Panc1 (cell line): Measurements from ENCODE around the gene ZNF319. TPM values are rescaled to one million over a fixed set of nuclear protein-coding genes. Genes with fewer than 3 reads are reported as not detected.
A peak's percentile ranks its signal among the peaks of the same experiment; 100 is the strongest.
"Not testable (repeated sequence)": the region's sequence is repeated elsewhere in the genome, so short reads cannot be mapped to it uniquely, and the experiment has no call there.

ENCODE experiments used
- ATAC-seq: fragments of 200-7000 bp; cut with Tn5 transposase; 2 replicates; pipeline ENCODE4 v1.9.1; 2020; ENCODE audit warnings: mild to moderate bottlenecking, moderate library complexity
- BruUV-seq: library from RNA; stranded (reverse); fragments of 400-500 nt; replicated peaks from 2 replicates; lab custom pipeline; 2021; lab: Mats Ljungman, UMichigan
- CTCF ChIA-PET: fragments of 300-600 bp; sonication (Branson Sonifier 250); formaldehyde crosslinking; loops from one replicate; lab custom pipeline; 2022; ENCODE audit warnings: antibody characterized with exemption; lab: Charles Lee
- POLR2A ChIA-PET: fragments of 300-600 bp; sonication (Branson Sonifier 250); formaldehyde crosslinking; loops from one replicate; lab custom pipeline; 2022; ENCODE audit warnings: antibody characterized with exemption; lab: Charles Lee
- DNase-seq: peaks from one replicate; pipeline ENCODE4 v3.0.0-alpha.2; 2010; ENCODE audit warnings: low read depth, low spot score
- H3K27ac ChIP-seq: 2 replicates; pipeline ENCODE4 v1.5.1; 2011; ENCODE audit warnings: mild to moderate bottlenecking, low read length, inconsistent platforms
- H3K27me3 ChIP-seq: fragments of 200-500 bp; sonication (Bioruptor generic); 2 replicates; pipeline ENCODE4 v1.6.0; 2014; ENCODE audit warnings: low read length, inconsistent platforms; ENCODE audit not compliant: control insufficient read depth, insufficient read depth
- H3K36me3 ChIP-seq: fragments of 200-500 bp; sonication (Bioruptor generic); 2 replicates; pipeline ENCODE4 v1.5.1; 2014; ENCODE audit warnings: inconsistent platforms, mild to moderate bottlenecking, low read length, moderate library complexity; ENCODE audit not compliant: control insufficient read depth, insufficient read depth
- H3K4me1 ChIP-seq: 2 replicates; pipeline ENCODE4 v1.5.1; 2011; ENCODE audit warnings: inconsistent platforms, mild to moderate bottlenecking, low read length, moderate library complexity; ENCODE audit not compliant: control insufficient read depth, insufficient read depth
- H3K4me3 ChIP-seq, 2 experiments: 2 replicates each; pipeline ENCODE4 v1.5.1; 2011 to 2012; ENCODE audit warnings: low read depth in 2 of 2, low read length in 2 of 2, mild to moderate bottlenecking in 2 of 2, inconsistent platforms in 1 of 2, moderate library complexity in 1 of 2
- H3K9me3 ChIP-seq: fragments of 200-500 bp; sonication (Bioruptor generic); 2 replicates; pipeline ENCODE4 v1.5.1; 2014; ENCODE audit warnings: low read depth, mild to moderate bottlenecking, inconsistent platforms, low read length, moderate library complexity; ENCODE audit not compliant: control insufficient read depth, insufficient read depth
- POLR2AphosphoS5 ChIP-seq: IDR thresholded peaks from 2 replicates; pipeline ENCODE4 v1.6.1; 2012; ENCODE audit warnings: mild to moderate bottlenecking, low read depth, low read length, moderate library complexity
- SIN3A ChIP-seq: IDR thresholded peaks from 2 replicates; pipeline ENCODE4 v1.6.1; 2012; ENCODE audit warnings: low read depth, mild to moderate bottlenecking, low read length, moderate library complexity, borderline replicate concordance; ENCODE audit not compliant: insufficient read depth
- TCF7L2 ChIP-seq: IDR thresholded peaks from 2 replicates; pipeline ENCODE4 v1.6.1; 2011; ENCODE audit warnings: mild to moderate bottlenecking, low read depth, low read length, inconsistent platforms
- in situ Hi-C: cut with HindIII; loops from 2 replicates; pipeline ENCODE4 v1.10.0; 2016; ENCODE audit warnings: low sequenced_read_pairs, low pct_unique_long_range_greater_than_20kb
- intact Hi-C: fragments of 100-400 bp; cut with micrococcal nuclease; formaldehyde crosslinking; loops from one replicate; pipeline ENCODE4 v1.10.0; 2022; ENCODE audit not compliant: unreplicated experiment
- total RNA-seq: library from RNA; stranded (reverse); gene quantifications from one replicate; pipeline ENCODE4 v1.2.1, GENCODE V29; 2021; ENCODE audit not compliant: unreplicated experiment
- TF ChIP-seq, protein P1 (sequence below): fragments of 450-650 bp; IDR thresholded peaks from 2 replicates; pipeline ENCODE4 v1.5.1; 2017; ENCODE audit warnings: mild to moderate bottlenecking
- TF ChIP-seq, protein P2 (sequence below), 2 experiments: IDR thresholded peaks; 2 replicates each; pipeline ENCODE4 v1.6.1; 2011 to 2012; ENCODE audit warnings: low read depth in 2 of 2, control low read depth in 1 of 2, low read length in 1 of 2, mild to moderate bottlenecking in 1 of 2, moderate library complexity in 1 of 2; ENCODE audit not compliant: insufficient read depth in 1 of 2

ZNF319 gene
- total RNA-seq, 1 experiment from 2014 or later = 6.5 TPM

DNA sequence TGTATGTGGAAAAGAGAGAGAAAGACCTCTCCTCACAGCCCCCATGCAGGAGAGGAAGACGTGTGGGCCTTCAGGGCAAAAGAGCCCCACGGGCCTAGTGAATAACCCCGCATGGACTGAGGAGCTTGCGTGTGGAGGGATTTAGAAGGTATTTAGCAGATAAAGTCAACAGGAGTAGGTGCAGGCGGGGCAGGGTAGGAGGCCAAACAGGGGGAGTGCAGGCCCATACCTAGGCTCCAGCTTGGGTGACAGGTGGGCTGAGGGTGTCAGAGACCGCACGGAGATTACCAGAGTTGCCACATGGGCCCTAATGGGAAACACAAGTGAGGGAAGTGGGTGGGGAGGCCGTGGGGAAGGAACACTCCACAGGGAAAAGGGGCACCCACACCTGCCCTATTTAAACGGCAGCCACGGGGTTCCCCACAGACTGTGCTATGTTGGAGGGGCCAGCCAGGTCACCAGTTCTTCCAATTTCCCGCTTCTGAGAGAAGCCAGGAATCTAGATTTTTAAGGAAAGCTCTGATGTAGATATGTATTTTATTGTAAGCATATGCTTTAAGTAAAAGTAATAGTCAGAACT lies 21.4 kb downstream of the ZNF319 start:
- no peak overlapping the region for H3K4me3 ChIP-seq
- intact Hi-C loops = no loop called here
- ATAC-seq (no peak), DNase-seq (no peak)
- TF ChIP-seq, protein P1, sequence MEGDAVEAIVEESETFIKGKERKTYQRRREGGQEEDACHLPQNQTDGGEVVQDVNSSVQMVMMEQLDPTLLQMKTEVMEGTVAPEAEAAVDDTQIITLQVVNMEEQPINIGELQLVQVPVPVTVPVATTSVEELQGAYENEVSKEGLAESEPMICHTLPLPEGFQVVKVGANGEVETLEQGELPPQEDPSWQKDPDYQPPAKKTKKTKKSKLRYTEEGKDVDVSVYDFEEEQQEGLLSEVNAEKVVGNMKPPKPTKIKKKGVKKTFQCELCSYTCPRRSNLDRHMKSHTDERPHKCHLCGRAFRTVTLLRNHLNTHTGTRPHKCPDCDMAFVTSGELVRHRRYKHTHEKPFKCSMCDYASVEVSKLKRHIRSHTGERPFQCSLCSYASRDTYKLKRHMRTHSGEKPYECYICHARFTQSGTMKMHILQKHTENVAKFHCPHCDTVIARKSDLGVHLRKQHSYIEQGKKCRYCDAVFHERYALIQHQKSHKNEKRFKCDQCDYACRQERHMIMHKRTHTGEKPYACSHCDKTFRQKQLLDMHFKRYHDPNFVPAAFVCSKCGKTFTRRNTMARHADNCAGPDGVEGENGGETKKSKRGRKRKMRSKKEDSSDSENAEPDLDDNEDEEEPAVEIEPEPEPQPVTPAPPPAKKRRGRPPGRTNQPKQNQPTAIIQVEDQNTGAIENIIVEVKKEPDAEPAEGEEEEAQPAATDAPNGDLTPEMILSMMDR = no peak
- no peak for TF ChIP-seq POLR2AphosphoS5
- TF ChIP-seq SIN3A = no peak
- TF ChIP-seq, protein P2, sequence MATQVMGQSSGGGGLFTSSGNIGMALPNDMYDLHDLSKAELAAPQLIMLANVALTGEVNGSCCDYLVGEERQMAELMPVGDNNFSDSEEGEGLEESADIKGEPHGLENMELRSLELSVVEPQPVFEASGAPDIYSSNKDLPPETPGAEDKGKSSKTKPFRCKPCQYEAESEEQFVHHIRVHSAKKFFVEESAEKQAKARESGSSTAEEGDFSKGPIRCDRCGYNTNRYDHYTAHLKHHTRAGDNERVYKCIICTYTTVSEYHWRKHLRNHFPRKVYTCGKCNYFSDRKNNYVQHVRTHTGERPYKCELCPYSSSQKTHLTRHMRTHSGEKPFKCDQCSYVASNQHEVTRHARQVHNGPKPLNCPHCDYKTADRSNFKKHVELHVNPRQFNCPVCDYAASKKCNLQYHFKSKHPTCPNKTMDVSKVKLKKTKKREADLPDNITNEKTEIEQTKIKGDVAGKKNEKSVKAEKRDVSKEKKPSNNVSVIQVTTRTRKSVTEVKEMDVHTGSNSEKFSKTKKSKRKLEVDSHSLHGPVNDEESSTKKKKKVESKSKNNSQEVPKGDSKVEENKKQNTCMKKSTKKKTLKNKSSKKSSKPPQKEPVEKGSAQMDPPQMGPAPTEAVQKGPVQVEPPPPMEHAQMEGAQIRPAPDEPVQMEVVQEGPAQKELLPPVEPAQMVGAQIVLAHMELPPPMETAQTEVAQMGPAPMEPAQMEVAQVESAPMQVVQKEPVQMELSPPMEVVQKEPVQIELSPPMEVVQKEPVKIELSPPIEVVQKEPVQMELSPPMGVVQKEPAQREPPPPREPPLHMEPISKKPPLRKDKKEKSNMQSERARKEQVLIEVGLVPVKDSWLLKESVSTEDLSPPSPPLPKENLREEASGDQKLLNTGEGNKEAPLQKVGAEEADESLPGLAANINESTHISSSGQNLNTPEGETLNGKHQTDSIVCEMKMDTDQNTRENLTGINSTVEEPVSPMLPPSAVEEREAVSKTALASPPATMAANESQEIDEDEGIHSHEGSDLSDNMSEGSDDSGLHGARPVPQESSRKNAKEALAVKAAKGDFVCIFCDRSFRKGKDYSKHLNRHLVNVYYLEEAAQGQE (IDR thresholded peaks at IDR 0.05; ENCODE audit: insufficient read depth in 1 of 2, low read depth in 2 of 2, low read length in 1 of 2) = no peak
- TF ChIP-seq TCF7L2 = no peak
- no peak overlapping the region for H3K27ac ChIP-seq
- CTCF ChIA-PET = no interaction called here
- H3K9me3 ChIP-seq = no peaks in the 10 kb centered on the region
- no peaks in the 10 kb centered on the region for H3K4me1 ChIP-seq
- no peaks in the 10 kb centered on the region for H3K36me3 ChIP-seq
- POLR2A ChIA-PET = no interaction called here
- in situ Hi-C loops = no loop called here
- H3K27me3 ChIP-seq = no peaks in the 10 kb centered on the region
- no TSS peak for BruUV-seq

DNA sequence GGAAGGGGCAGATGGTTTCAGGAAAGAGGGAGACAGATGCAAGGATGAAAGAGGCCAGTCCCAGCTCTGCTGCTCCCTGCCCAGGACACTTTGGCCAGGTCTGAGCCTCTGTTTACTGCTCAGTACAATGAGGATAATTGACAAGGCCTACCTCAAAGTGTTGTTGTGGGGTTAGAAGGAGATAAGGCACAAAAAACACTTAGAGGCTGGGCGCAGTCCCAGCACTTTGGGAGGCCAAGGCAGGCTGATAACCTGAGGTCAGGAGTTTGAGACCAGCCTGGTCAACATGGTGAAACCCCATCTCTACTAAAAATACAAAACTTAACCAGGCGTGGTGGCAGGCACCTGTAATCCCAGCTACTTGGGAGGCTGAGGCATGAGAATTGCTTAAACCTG lies 22.4 kb downstream of the ZNF319 start:
- H3K27ac ChIP-seq, POLR2A ChIA-PET, H3K27me3 ChIP-seq, in situ Hi-C loops, CTCF ChIA-PET, H3K4me3 ChIP-seq, DNase-seq, H3K4me1 ChIP-seq, ATAC-seq, BruUV-seq, intact Hi-C loops, H3K9me3 ChIP-seq, H3K36me3 ChIP-seq: not testable (repeated sequence)

DNA sequence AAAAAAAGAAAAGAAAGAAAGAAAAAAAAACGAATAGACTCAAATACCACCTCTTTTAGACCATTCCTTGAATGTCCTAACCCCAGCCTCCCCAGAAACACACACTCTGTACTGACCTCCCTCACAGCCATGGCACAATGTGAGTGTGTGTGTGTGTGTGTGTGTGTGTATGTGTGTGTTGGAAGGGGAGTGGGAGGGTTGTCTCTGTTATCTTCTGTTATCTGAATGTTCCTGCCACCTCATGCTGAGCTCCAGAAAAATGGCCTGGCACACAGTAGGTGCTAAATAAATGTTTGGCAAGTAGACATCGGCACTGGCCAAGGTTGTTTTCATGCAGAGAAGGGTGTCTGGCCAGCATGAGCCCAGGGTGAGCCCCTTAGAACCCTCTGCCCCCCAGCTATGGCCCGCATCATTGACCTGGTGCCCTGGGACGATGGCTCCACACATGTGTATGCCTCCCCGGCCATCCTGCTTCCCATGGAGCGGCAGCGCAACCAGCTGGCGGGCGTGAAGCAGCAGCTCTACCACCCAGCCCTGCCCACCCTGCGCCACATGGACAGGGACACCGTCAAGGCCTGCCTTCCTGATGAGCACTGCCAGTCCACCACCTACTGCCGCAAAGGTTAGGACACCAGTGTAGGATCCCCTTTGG lies 22.9 kb downstream of the ZNF319 start:
- DNase-seq (no peak), ATAC-seq (peak; percentile 84)
- Histone ChIP-seq H3K4me1 (no peaks in the 10 kb centered on the region), H3K36me3 (no peaks in the 10 kb centered on the region), H3K27me3 (no peaks in the 10 kb centered on the region), H3K27ac (no peak overlapping the region), H3K4me3 (no peak overlapping the region), H3K9me3 (no peaks in the 10 kb centered on the region)
- TF ChIP-seq, protein P1 = no peak
- TF ChIP-seq, protein P2 (IDR thresholded peaks at IDR 0.05; ENCODE audit: insufficient read depth in 1 of 2, low read depth in 2 of 2, low read length in 1 of 2) = no peak
- no peak for TF ChIP-seq SIN3A
- intact Hi-C loops (no loop called here), in situ Hi-C loops (no loop called here)
- no TSS peak for BruUV-seq
- ChIA-PET CTCF (no interaction called here), POLR2A (no interaction called here)
